Cardiac fibroblast (primary cell): ENCODE measurements around the gene ADAMTS17.

Experiments
- DNase-seq, 2 donors: peaks; one replicate each; pipeline versions ENCODE4 v3.0.0 to v3.0.0-alpha.2; 2010; ENCODE audit warnings: low read depth in 2 of 2
- H3K4me3 ChIP-seq, 2 donors: replicated peaks in 1 of 2; 1 replicate in 1 of 2; 2 replicates in 1 of 2; pipeline ENCODE4 v1.5.1; 2011; ENCODE audit warnings: low read depth in 2 of 2, low read length in 2 of 2, mild to moderate bottlenecking in 2 of 2, moderate library complexity in 1 of 2
- CTCF ChIP-seq: IDR thresholded peaks from one replicate; pipeline ENCODE4 v1.5.1; 2011; ENCODE audit warnings: low read depth, mild to moderate bottlenecking, low read length, inconsistent platforms

ADAMTS17 gene

GRCh38 chr15:100056411-100057072 is 285.2 kb downstream of the ADAMTS17 start:
- no peak for DNase-seq
- H3K4me3 ChIP-seq, result no peak overlapping the region
- no peak for TF ChIP-seq CTCF

- no peak for TF ChIP-seq CTCF
- no peak overlapping the region for H3K4me3 ChIP-seq
- no peak for DNase-seq
Observed at GRCh38 chr15:100055821-100056220, 286.0 kb downstream of the ADAMTS17 start.

GRCh38 chr15:100054539-100054938 is 287.2 kb downstream of the ADAMTS17 start:
- no peak for DNase-seq
- no peak for TF ChIP-seq CTCF
- no peak overlapping the region for H3K4me3 ChIP-seq

GRCh38 chr15:100053474-100054121 is 288.2 kb downstream of the ADAMTS17 start:
- no peak for TF ChIP-seq CTCF
- DNase-seq, result peak in 1 of 2 donors; percentile 50
- H3K4me3 ChIP-seq, result no peak overlapping the region

GRCh38 chr15:100052716-100053473 is 288.9 kb downstream of the ADAMTS17 start:
- H3K4me3 ChIP-seq, result no peak overlapping the region

More at GRCh38 chr15:100052716-100053473, 288.9 kb downstream of the ADAMTS17 start:
- TF ChIP-seq CTCF, result no peak
- DNase-seq, result no peak
